Measurements from ENCODE around the gene SCUBE1. TPM values are rescaled to one million over a fixed set of nuclear protein-coding genes. Genes with fewer than 3 reads are reported as not detected.

The SCUBE1 gene
- total and polyA plus RNA-seq, 9 donors, result 5.5 to 202 (median 49.0) TPM

- Histone ChIP-seq H3K27ac (no peak overlapping the region), H3K36me3 (no peaks in the 10 kb centered on the region), H3K9me3 (no peaks in the 10 kb centered on the region), H3K27me3 (no peaks in the 10 kb centered on the region), H3K4me3 (no peak overlapping the region), H3K4me1 (ENCODE audit: insufficient read depth) (peaks cover 4% of the 10 kb centered on the region)
- TF ChIP-seq EP300 (IDR thresholded peaks at IDR 0.05) (no peak), POLR2A (IDR thresholded peaks at IDR 0.05) (no peak), CTCF (IDR thresholded peaks at IDR 0.05) (no peak)
- 91 to 99% (median 95%) methylated on average over 3 of the region's 3 CpGs for WGBS, 3 donors
- no peak for DNase-seq
- intact Hi-C loops (cut with DNase I), result loop anchor here in 2 of 4 donors (10.0 kb wide), 4 partner anchors 405 to 1245 kb away; no protein-coding TSS in a partner anchor
Measured at GRCh38 chr22:43390166-43390565, 47.0 kb upstream of the SCUBE1 start.

GRCh38 chr22:43389227-43389836, 46.2 kb upstream of the SCUBE1 start:
- intact Hi-C loops (cut with DNase I), result loop anchor here (5.0 to 10.0 kb wide), 4 partner anchors 112 to 498 kb away; no protein-coding TSS in a partner anchor
- Histone ChIP-seq H3K9me3 (no peaks in the 10 kb centered on the region), H3K36me3 (no peaks in the 10 kb centered on the region), H3K4me1 (ENCODE audit: insufficient read depth) (peaks cover 4% of the 10 kb centered on the region), H3K4me3 (no peak overlapping the region), H3K27ac (no peak overlapping the region), H3K27me3 (no peaks in the 10 kb centered on the region)
- no peak for TF ChIP-seq EP300 (IDR thresholded peaks at IDR 0.05)
- TF ChIP-seq CTCF (IDR thresholded peaks at IDR 0.05), result no peak
- TF ChIP-seq POLR2A (IDR thresholded peaks at IDR 0.05), result no peak
- 77 to 81% (median 81%) methylated on average over 8 of the region's 8 CpGs for WGBS, 3 donors
- DNase-seq, result no peak

GRCh38 chr22:43388420-43388851, 45.3 kb upstream of the SCUBE1 start:
- H3K4me3 ChIP-seq, result no peak overlapping the region
- H3K27me3 ChIP-seq, result no peaks in the 10 kb centered on the region
- WGBS, 3 donors, result 2 to 3% (median 3%) methylated on average over 17 of the region's 17 CpGs
- intact Hi-C loops (cut with DNase I), result loop anchor here (5.0 to 10.0 kb wide), 4 partner anchors 111 to 499 kb away; no protein-coding TSS in a partner anchor
- peak; percentile 85 to 93 (median 91) for DNase-seq
- no peak overlapping the region for H3K27ac ChIP-seq
- H3K36me3 ChIP-seq, result no peaks in the 10 kb centered on the region
- peaks cover 4% of the 10 kb centered on the region for H3K4me1 ChIP-seq (ENCODE audit: insufficient read depth)
- no peaks in the 10 kb centered on the region for H3K9me3 ChIP-seq
- TF ChIP-seq POLR2A (IDR thresholded peaks at IDR 0.05) (no peak), CTCF (IDR thresholded peaks at IDR 0.05) (peak; percentile 90 to 97 (median 97))

GRCh38 chr22:43387815-43388214, 44.6 kb upstream of the SCUBE1 start:
- TF ChIP-seq CTCF (IDR thresholded peaks at IDR 0.05), result no peak
- no peak for TF ChIP-seq EP300 (IDR thresholded peaks at IDR 0.05)
- no peak for TF ChIP-seq POLR2A (IDR thresholded peaks at IDR 0.05)
- no peaks in the 10 kb centered on the region for H3K9me3 ChIP-seq
- DNase-seq, result no peak
- intact Hi-C loops (cut with DNase I), result loop anchor here (2.0 to 10.0 kb wide), 5 partner anchors 111 to 499 kb away; no protein-coding TSS in a partner anchor
- no peak overlapping the region for H3K4me3 ChIP-seq
- H3K27me3 ChIP-seq, result no peaks in the 10 kb centered on the region
- H3K4me1 ChIP-seq (ENCODE audit: insufficient read depth), result peaks cover 4% of the 10 kb centered on the region
- H3K27ac ChIP-seq, result no peak overlapping the region
- no peaks in the 10 kb centered on the region for H3K36me3 ChIP-seq
- 46 to 51% (median 48%) methylated on average over 7 of the region's 7 CpGs for WGBS, 3 donors
